HepG2 (cell line): Measurements from ENCODE around the gene GLDN. TPM values are rescaled to one million over a fixed set of nuclear protein-coding genes. Genes with fewer than 3 reads are reported as not detected.

Experiments
- ATAC-seq: fragments of 200-7000 bp; cut with Tn5 transposase; 3 replicates; pipeline ENCODE4 v1.9.1; 2020; ENCODE audit warnings: mild to moderate bottlenecking, moderate library complexity
- BruUV-seq: library from RNA; stranded (reverse); fragments of 400-500 nt; replicated peaks from 2 replicates; lab custom pipeline; 2021; lab: Mats Ljungman, UMichigan
- CTCF ChIA-PET: fragments of 300-600 bp; formaldehyde crosslinking; extraction: SDS; loops from one replicate; lab custom pipeline; 2021; ENCODE audit warnings: low total read pairs, inconsistent platforms, low intra/inter-chr PET ratio; lab: Yijun Ruan, JAX
- POLR2A ChIA-PET: fragments of 350-600 bp; sonication (Branson Sonifier 250); formaldehyde crosslinking; loops from one replicate; lab custom pipeline; 2020; ENCODE audit warnings: antibody characterized with exemption, inconsistent platforms; lab: Yijun Ruan, JAX
- DNase-seq: peaks from one replicate; pipeline ENCODE4 v3.0.0-alpha.2; 2015; ENCODE audit warnings: low spot score
- FAIRE-seq: peaks from 3 replicates; lab custom pipeline; 2011; peaks lifted over from hg19 to GRCh38; lab: Jason Lieb, UNC
- H2AFZ ChIP-seq: one replicate; pipeline ENCODE4 v1.6.1; 2011; ENCODE audit warnings: low read length, inconsistent platforms
- H3K27ac ChIP-seq: fragments of 300-600 bp; 3 replicates; pipeline ENCODE4 v1.8.0; 2011; ENCODE audit warnings: mixed run types, mild to moderate bottlenecking, mixed read lengths, low read length, inconsistent platforms; ENCODE audit not compliant: insufficient read depth; ENCODE audit errors: extremely low read length
- H3K27me3 ChIP-seq, 2 experiments: fragments of 200-600 bp in 1 of 2; 2 replicates in 1 of 2; 3 replicates in 1 of 2; pipeline versions ENCODE4 v1.6.0 to v1.8.0; 2011; ENCODE audit warnings: low read length in 2 of 2, mild to moderate bottlenecking in 2 of 2, moderate library complexity in 2 of 2, inconsistent platforms in 1 of 2; ENCODE audit not compliant: insufficient read depth in 2 of 2, control insufficient read depth in 1 of 2
- H3K36me3 ChIP-seq, 2 experiments: fragments of 200-600 bp in 1 of 2; replicated peaks in 1 of 2; 2 replicates in 1 of 2; 3 replicates in 1 of 2; pipeline versions ENCODE4 v1.5.1 to v1.8.0; 2011; ENCODE audit warnings: low read length in 2 of 2, inconsistent platforms in 1 of 2; ENCODE audit not compliant: insufficient read depth in 2 of 2, control insufficient read depth in 1 of 2
- H3K4me1 ChIP-seq: 2 replicates; pipeline ENCODE4 v1.5.1; 2012; ENCODE audit warnings: low read length, inconsistent platforms; ENCODE audit not compliant: insufficient read depth
- H3K4me2 ChIP-seq: 2 replicates; pipeline ENCODE4 v1.6.0; 2011; ENCODE audit warnings: low read depth, low read length, inconsistent platforms
- H3K4me3 ChIP-seq, 3 experiments: fragments of 200-600 bp in 1 of 3; sonication (generic), shearing (Covaris generic) in 1 of 3; replicated peaks in 1 of 3; 2 replicates each; pipeline ENCODE4 v1.5.1; 2011 to 2016; ENCODE audit warnings: low read length in 3 of 3, inconsistent platforms in 2 of 3, low read depth in 2 of 3, mild to moderate bottlenecking in 2 of 3, control low read depth in 1 of 3, mixed read lengths in 1 of 3; ENCODE audit not compliant: insufficient read depth in 1 of 3
- H3K79me2 ChIP-seq: one replicate; pipeline ENCODE4 v1.6.1; 2011; ENCODE audit warnings: low read length, inconsistent platforms; ENCODE audit not compliant: insufficient read depth
- H3K9ac ChIP-seq: 2 replicates; pipeline ENCODE4 v1.6.0; 2011; ENCODE audit warnings: mild to moderate bottlenecking, low read depth, low read length, inconsistent platforms; ENCODE audit not compliant: insufficient read depth
- H3K9me3 ChIP-seq: 2 replicates; pipeline ENCODE4 v1.5.1; 2012; ENCODE audit warnings: mild to moderate bottlenecking, low read length
- H4K20me1 ChIP-seq: 2 replicates; pipeline ENCODE4 v1.6.0; 2011; ENCODE audit warnings: inconsistent platforms, mild to moderate bottlenecking, low read length, moderate library complexity; ENCODE audit not compliant: insufficient read depth
- ZNF33A ChIP-seq: sonication (generic); formaldehyde crosslinking; IDR thresholded peaks from 2 replicates; pipeline ENCODE4 v1.5.1; 2020; ENCODE audit warnings: missing genetic modification reagents, mild to moderate bottlenecking, moderate library complexity, borderline replicate concordance
- ZNF713 ChIP-seq: sonication (generic); formaldehyde crosslinking; IDR thresholded peaks from 2 replicates; pipeline ENCODE4 v1.4.0; 2020; ENCODE audit warnings: mild to moderate bottlenecking, missing genetic modification reagents
- WGBS: methylation state at CpG from one replicate; pipeline ENCODE4 v1.1.6; 2017; ENCODE audit warnings: low lambda C conversion rate; 5-methylcytosine and 5-hydroxymethylcytosine counted together
- in situ Hi-C: cut with HindIII; loops from 2 replicates; pipeline ENCODE4 v1.10.0; 2017; ENCODE audit warnings: low pct_unique_long_range_greater_than_20kb; ENCODE audit not compliant: extremely low pct_ligation_motif_present
- intact Hi-C: fragments of 100-400 bp; cut with micrococcal nuclease; formaldehyde crosslinking; loops from one replicate; pipeline ENCODE4 v1.10.0; 2022; ENCODE audit not compliant: unreplicated experiment
- polyA plus RNA-seq, 8 experiments: library from polyadenylated mRNA; depleted of rRNA in 3 of 8; stranded (reverse) in 7 of 8; unstranded in 1 of 8; fragments of >200 nt; fragmentation: Illumina TruSeq in 4 of 8; extraction: Trizol in 4 of 8; gene quantifications; 2 replicates each; pipeline versions ENCODE4 v1.2.1 to v1.2.3, GENCODE V29; 2011 to 2016; ENCODE audit warnings: low read depth in 4 of 8, missing spikeins in 1 of 8, mixed read lengths in 1 of 8; ENCODE audit not compliant: insufficient read depth in 1 of 8
- total RNA-seq, 5 experiments: library from RNA; depleted of rRNA; stranded (reverse); fragments of >200 nt; fragmentation: Illumina TruSeq; extraction: Trizol; gene quantifications; 2 replicates each; pipeline ENCODE4 v1.2.3, GENCODE V29; 2016; ENCODE audit warnings: low read depth in 1 of 5
- TF ChIP-seq, protein P1 (sequence below): sonication (generic); formaldehyde crosslinking; IDR thresholded peaks from 2 replicates; pipeline ENCODE4 v1.9.0; 2021; ENCODE audit warnings: missing genetic modification reagents, mild to moderate bottlenecking, borderline replicate concordance
- TF ChIP-seq, protein P2 (sequence below): sonication (generic); formaldehyde crosslinking; IDR thresholded peaks from 2 replicates; pipeline ENCODE4 v1.5.1; 2020; ENCODE audit warnings: mild to moderate bottlenecking, moderate library complexity, missing genetic modification reagents

GLDN gene
- total and polyA plus RNA-seq, 2 of the 13 experiments (the other 11 are each of a cell fraction or from before 2014, with no cell fraction given): 0.86 to 1.0 TPM

- ATAC-seq (no peak), FAIRE-seq (no peak), DNase-seq (no peak)
- no peak overlapping the region for H3K4me2 ChIP-seq
- TF ChIP-seq ZNF33A (CRISPR knock-in tag) (no peak), ZNF713 (CRISPR knock-in tag) (no peak)
- TF ChIP-seq, protein P1, sequence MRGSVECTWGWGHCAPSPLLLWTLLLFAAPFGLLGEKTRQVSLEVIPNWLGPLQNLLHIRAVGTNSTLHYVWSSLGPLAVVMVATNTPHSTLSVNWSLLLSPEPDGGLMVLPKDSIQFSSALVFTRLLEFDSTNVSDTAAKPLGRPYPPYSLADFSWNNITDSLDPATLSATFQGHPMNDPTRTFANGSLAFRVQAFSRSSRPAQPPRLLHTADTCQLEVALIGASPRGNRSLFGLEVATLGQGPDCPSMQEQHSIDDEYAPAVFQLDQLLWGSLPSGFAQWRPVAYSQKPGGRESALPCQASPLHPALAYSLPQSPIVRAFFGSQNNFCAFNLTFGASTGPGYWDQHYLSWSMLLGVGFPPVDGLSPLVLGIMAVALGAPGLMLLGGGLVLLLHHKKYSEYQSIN (CRISPR knock-in tag): no peak
- TF ChIP-seq, protein P2, sequence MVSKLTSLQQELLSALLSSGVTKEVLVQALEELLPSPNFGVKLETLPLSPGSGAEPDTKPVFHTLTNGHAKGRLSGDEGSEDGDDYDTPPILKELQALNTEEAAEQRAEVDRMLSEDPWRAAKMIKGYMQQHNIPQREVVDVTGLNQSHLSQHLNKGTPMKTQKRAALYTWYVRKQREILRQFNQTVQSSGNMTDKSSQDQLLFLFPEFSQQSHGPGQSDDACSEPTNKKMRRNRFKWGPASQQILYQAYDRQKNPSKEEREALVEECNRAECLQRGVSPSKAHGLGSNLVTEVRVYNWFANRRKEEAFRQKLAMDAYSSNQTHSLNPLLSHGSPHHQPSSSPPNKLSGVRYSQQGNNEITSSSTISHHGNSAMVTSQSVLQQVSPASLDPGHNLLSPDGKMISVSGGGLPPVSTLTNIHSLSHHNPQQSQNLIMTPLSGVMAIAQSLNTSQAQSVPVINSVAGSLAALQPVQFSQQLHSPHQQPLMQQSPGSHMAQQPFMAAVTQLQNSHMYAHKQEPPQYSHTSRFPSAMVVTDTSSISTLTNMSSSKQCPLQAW (CRISPR knock-in tag): no peak
- no peak overlapping the region for H3K9ac ChIP-seq
- ChIA-PET POLR2A (no interaction called here), CTCF (no interaction called here)
- 66% methylated on average over 11 of the region's 12 CpGs for WGBS
- H3K9me3 ChIP-seq: no peaks in the 10 kb centered on the region
- H3K27me3 ChIP-seq: peaks cover 0 to 8% of the 10 kb centered on the region in 2 experiments; a peak in 2 of 5 replicates
- no peak overlapping the region for H3K27ac ChIP-seq
- no peak overlapping the region for H2AFZ ChIP-seq
- no peaks in the 10 kb centered on the region for H3K79me2 ChIP-seq
- intact Hi-C loops (no loop called here), in situ Hi-C loops (no loop called here)
- no peaks in the 10 kb centered on the region for H3K4me1 ChIP-seq
- no TSS peak for BruUV-seq
- no peaks in the 10 kb centered on the region for H4K20me1 ChIP-seq
- no peaks in the 10 kb centered on the region for H3K36me3 ChIP-seq
- no peak overlapping the region for H3K4me3 ChIP-seq
These were observed 45.0 kb downstream of the GLDN start for GRCh38 chr15:51386486-51386885.
